Measurements from ENCODE around the gene AUTS2.

The AUTS2 gene

DNA sequence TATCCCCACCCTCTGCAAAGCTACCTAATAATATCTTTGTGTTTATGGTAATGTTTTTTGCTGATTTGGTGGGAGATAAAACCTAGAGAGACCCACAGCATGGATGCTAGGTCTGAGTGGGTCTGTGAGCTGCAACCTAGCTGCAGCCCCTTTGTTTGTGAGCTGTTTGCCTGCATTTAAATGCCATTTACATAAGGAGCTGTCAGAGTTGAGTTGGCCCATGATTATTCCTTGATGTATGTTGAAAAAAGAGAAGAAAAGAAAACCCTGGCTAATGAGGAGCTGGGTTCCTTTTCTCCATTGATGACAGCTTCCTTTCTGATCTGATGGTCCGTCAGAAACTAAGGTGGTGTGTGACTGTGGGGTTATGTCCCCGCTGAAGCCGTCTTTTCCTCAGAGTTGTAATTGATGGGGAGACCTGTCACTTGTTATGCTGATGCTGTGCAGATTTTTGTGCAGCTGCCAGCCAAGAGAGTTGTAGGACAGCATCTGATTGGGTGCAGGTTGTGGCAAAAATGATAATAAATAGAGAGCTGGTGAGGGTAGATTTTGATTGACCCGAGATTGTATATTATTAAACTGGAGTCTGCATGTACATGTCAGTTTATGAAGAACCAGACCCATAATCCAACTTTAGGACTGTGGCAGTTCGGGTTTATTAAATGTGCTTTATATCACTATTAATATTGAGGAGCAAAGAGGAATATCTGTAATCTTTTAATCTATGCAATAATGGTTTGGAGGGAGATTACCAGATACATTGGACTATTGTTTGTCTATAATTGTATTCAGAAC lies 219.8 kb downstream of the AUTS2 start:
- DNase-seq (ENCODE audit: low read depth in 3 of 3), result no peak

DNA sequence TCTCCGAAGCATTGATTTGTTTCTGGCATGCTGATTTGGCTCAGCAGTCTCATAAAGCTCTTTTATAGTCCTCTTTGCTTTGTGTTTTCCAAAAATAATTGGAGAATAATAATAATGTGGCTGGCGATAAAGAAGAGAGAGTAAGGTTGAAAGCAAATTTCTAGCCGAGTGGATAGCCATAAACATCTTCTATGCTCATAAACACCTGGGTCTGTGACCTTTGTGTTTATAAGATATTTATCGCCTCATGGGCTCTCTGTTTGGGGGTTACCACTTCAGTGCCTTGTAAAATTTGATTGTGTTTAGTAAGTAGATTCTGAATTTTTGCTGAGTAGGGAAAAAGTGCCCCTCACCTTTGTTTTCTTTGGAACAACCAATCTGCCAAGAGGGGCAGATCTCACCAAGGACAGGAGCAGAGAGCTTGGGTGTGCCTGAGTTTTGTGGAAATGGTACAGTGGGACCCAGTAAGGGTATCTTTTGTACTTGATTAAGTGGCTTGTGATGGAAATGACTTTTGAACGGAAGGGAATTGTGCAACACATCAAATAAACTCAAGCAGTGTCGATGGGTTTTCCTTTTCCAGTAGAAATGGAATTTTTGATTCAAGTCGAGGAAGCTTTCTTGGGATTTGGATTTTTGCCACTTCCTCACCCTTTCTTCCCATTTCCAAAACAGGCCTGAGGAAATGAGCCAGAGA lies 220.5 kb downstream of the AUTS2 start:
- DNase-seq (ENCODE audit: low read depth in 3 of 3), result no peak

- no peak for DNase-seq (ENCODE audit: low read depth in 3 of 3)
Measured at GRCh38 chr7:69819333-69819705, 221.0 kb downstream of the AUTS2 start.

- DNase-seq (ENCODE audit: low read depth in 3 of 3), result no peak
Measured at GRCh38 chr7:69820479-69821192, 222.4 kb downstream of the AUTS2 start.

GRCh38 chr7:69822386-69822785 lies 224.1 kb downstream of the AUTS2 start:
- no peak for DNase-seq (ENCODE audit: low read depth in 3 of 3)

- DNase-seq (ENCODE audit: low read depth in 3 of 3), result no peak
Measured at GRCh38 chr7:69823151-69823744, 225.0 kb downstream of the AUTS2 start.

- no peak for DNase-seq (ENCODE audit: low read depth in 3 of 3)
Measured at GRCh38 chr7:69825113-69825972, 227.1 kb downstream of the AUTS2 start.

- DNase-seq (ENCODE audit: low read depth in 3 of 3), result no peak
Measured at GRCh38 chr7:69826283-69826682, 228.0 kb downstream of the AUTS2 start.

GRCh38 chr7:69827140-69827539 lies 228.9 kb downstream of the AUTS2 start:
- DNase-seq (ENCODE audit: low read depth in 3 of 3), result no peak

GRCh38 chr7:69827558-69827957 lies 229.3 kb downstream of the AUTS2 start:
- DNase-seq (ENCODE audit: low read depth in 3 of 3), result no peak

- DNase-seq (ENCODE audit: low read depth in 3 of 3), result no peak
Measured at GRCh38 chr7:69832356-69832755, 234.1 kb downstream of the AUTS2 start.

GRCh38 chr7:69833964-69834363 lies 235.7 kb downstream of the AUTS2 start:
- DNase-seq (ENCODE audit: low read depth in 3 of 3), result no peak

GRCh38 chr7:69836702-69837101 lies 238.4 kb downstream of the AUTS2 start:
- DNase-seq (ENCODE audit: low read depth in 3 of 3), result no peak

GRCh38 chr7:69837387-69838068 lies 239.3 kb downstream of the AUTS2 start:
- DNase-seq (ENCODE audit: low read depth in 3 of 3), result no peak

- DNase-seq (ENCODE audit: low read depth in 3 of 3), result no peak
Measured at GRCh38 chr7:69839782-69840181, 241.5 kb downstream of the AUTS2 start.

DNA sequence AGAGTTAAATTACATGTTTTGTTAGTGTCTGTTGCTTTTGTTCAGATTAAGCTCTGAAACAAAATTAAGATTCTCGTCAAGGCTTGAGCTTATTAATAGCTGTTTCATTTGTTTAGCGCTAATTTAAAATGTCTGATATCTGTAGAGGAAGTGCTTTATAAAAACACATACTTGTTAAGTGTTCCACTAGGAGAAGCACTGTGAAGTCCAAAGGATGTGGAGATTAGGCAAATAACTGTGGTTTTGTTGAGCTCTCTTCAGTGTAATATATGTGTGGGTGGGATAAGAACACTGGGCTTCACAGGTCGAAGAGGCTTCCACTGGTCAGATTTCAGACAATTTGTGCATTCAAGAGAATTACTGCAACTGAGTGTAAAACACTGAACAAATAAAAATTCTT lies 242.0 kb downstream of the AUTS2 start:
- DNase-seq (ENCODE audit: low read depth in 3 of 3), result no peak

DNA sequence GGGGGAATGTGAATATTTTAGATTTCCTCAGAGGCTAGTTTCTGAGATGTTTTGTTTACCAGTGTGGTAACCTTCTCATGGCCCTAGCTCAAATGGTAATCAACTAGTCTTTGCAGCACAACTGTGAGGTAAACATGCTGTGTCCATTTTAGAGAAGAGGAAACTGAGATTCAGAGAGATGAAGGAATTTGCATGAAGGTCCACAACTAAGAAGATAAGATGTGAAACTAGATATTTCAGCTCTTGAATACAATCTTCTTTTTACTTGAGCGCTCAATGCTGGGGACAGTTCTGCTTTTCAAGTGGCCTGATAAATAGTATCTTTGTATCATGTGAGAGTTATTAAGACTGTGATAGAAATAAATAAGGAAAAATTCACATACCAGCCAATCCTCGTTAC lies 245.4 kb downstream of the AUTS2 start:
- no peak for DNase-seq (ENCODE audit: low read depth in 3 of 3)

GRCh38 chr7:69844264-69844868 lies 246.1 kb downstream of the AUTS2 start:
- DNase-seq (ENCODE audit: low read depth in 3 of 3), result no peak

- no peak for DNase-seq (ENCODE audit: low read depth in 3 of 3)
Measured at GRCh38 chr7:69845721-69846495, 247.6 kb downstream of the AUTS2 start.
